Activated CD8-positive, alpha-beta T cell treated with anti-CD3 and anti-CD28 coated beads for 36 hours (primary cell): Measurements from ENCODE around the gene SLC41A1. TPM values are rescaled to one million over a fixed set of nuclear protein-coding genes. Genes with fewer than 3 reads are reported as not detected.

ENCODE experiments used
- ATAC-seq: fragments of 200-7000 bp; cut with Tn5 transposase; one replicate; pipeline ENCODE4 v1.10.0; 2021; ENCODE audit warnings: mild to moderate bottlenecking, moderate library complexity
- CTCF ChIA-PET: fragments of 350-600 bp; sonication (Branson Sonifier 250); formaldehyde crosslinking; loops from one replicate; lab custom pipeline; 2021; ENCODE audit warnings: antibody characterized with exemption; lab: Charles Lee
- POLR2A ChIA-PET: fragments of 350-600 bp; sonication (Branson Sonifier 250); formaldehyde crosslinking; loops from one replicate; lab custom pipeline; 2021; ENCODE audit warnings: antibody characterized with exemption; lab: Charles Lee
- DNase-seq: peaks from one replicate; pipeline ENCODE4 v3.0.0-alpha.2; 2020
- H3K27ac Mint-ChIP-seq: one replicate; pipeline ENCODE4 v1.8.0; 2021; ENCODE audit warnings: mild to moderate bottlenecking, mixed read lengths
- H3K27me3 Mint-ChIP-seq: one replicate; pipeline ENCODE4 v1.8.0; 2021; ENCODE audit warnings: mixed read lengths
- H3K36me3 Mint-ChIP-seq: one replicate; pipeline ENCODE4 v1.8.0; 2021; ENCODE audit warnings: low read depth, mixed read lengths
- H3K4me1 Mint-ChIP-seq: one replicate; pipeline ENCODE4 v1.8.0; 2021; ENCODE audit warnings: low read depth, mixed read lengths
- H3K4me3 Mint-ChIP-seq: one replicate; pipeline ENCODE4 v1.8.0; 2021; ENCODE audit warnings: mild to moderate bottlenecking, moderate library complexity, mixed read lengths
- H3K9me3 Mint-ChIP-seq: one replicate; pipeline ENCODE4 v1.8.0; 2021; ENCODE audit warnings: mixed read lengths
- CTCF ChIP-seq: fragments of 200-600 bp; IDR thresholded peaks from one replicate; pipeline ENCODE4 v1.8.0; 2022; ENCODE audit warnings: antibody characterized with exemption, mild to moderate bottlenecking
- intact Hi-C: fragments of 100-400 bp; cut with micrococcal nuclease; formaldehyde crosslinking; loops from one replicate; pipeline ENCODE4 v1.10.0; 2022
- total RNA-seq, 2 experiments: library from RNA; stranded (reverse); gene quantifications; one replicate each; pipeline ENCODE4 v1.2.3, GENCODE V29; 2021

Gene SLC41A1
- total RNA-seq, 2 experiments from 2014 or later: 33.6 to 35.3 TPM

DNA sequence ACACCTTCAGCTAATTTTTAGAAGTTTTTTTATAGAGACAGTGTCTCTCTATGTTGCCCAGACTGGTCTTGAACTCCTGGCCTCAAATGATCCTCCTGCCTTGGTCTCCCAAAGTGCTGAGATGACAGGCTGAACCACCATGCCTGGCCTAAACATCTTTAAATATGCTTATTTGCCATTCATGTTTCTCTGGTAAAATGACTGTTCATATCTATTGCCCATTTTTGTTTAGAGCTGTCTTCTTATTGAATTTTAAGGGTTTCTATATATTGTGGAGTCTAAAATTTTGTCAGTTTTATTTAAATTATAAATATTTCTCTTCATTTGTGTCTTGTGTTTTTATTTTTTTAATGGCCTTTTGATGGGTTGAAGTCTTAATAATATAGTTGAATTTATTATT, 40.0 kb upstream of the SLC41A1 start:
- intact Hi-C loops: no loop called here
- CTCF ChIA-PET: interaction anchor here (0.9 to 1.0 kb wide), 2 partner anchors 61 to 124 kb away, joined by 3 read pairs; no protein-coding TSS in a partner anchor
- no peak overlapping the region for H3K4me3 Mint-ChIP-seq

DNA sequence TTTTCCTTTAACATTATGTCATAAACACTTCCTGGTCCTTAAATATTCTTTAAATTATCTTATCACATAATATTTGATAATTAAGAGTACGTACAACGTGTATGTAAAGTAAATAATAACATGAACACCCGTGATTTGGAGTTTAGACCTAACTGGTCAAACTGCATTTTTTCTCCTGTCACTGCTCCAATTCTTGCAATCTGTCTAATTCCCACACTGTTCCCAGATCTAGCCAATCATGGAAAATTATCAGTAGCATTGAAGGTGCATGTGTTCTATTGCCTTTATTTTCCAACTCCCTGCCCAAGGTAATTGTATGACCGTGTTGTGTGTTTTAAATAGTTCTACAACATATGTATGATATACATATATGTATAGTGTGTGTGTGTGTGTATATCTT, 39.0 kb upstream of the SLC41A1 start:
- peaks cover 10% of the 10 kb centered on the region for H3K9me3 Mint-ChIP-seq
- H3K27ac Mint-ChIP-seq: no peak overlapping the region
- no peak for TF ChIP-seq CTCF

More for the DNA sequence above, 40.0 kb upstream of the SLC41A1 start:
- Mint-ChIP-seq H3K36me3 (peaks cover 14% of the 10 kb centered on the region), H3K4me1 (peaks cover 14% of the 10 kb centered on the region), H3K27ac (no peak overlapping the region), H3K27me3 (no peaks in the 10 kb centered on the region), H3K9me3 (peaks cover 10% of the 10 kb centered on the region)
- POLR2A ChIA-PET: interaction anchor here (0.9 kb wide), 1 partner anchor 63 kb away, joined by 3 read pairs; no protein-coding TSS in a partner anchor
- no peak for DNase-seq
- no peak for TF ChIP-seq CTCF
- ATAC-seq: no peak

DNA sequence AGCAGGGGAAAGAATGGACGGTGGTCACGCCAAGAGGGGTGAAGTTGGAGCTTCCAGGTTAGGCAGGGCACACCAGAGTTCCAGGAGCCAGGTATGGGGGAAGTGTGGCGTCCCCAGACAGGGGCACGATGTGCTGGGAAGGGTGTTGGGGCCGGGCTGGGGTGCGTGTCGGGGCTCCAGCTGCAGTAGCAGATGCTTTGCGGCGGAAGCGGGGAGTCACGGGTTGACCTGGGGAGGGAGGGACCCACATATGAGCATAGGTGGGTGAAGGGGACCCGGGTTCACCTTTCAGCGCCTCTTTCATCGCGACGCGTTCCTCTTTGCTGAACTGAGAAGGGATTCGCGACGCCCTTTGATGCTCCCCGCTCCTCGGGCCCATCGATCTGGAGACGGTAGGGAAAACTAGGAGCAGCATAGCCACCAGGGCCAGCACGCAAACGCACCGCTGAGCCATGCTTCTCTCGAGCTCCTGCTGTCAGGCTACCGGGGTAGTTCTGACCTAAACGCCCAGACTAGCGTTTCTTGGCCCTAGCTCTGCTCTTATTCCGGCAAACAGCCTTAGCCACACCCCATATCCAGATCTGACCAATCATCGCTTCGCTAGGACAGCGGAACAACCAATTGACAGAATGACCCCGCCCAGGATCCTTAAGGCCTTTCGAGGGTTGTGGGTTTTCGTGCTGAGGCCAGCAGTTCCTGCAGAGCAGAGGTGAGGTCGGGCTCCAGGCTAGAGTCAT, 36.8 kb upstream of the SLC41A1 start, which contains the start of gene PM20D1:
TSS of gene PM20D1 (minus strand) at position 514 of the 737 bp plus-strand sequence. CDS start at position 454, 60 bp downstream.
- ATAC-seq (peak; percentile 98), DNase-seq (peak; percentile 81)
- Mint-ChIP-seq H3K4me3 (peak within 1 kb of the TSS; percentile 76), H3K9me3 (no peaks in the 10 kb centered on the region), H3K36me3 (peaks cover 4% of the 10 kb centered on the region), H3K4me1 (peaks cover 18% of the 10 kb centered on the region), H3K27ac (peak within 1 kb of the TSS; percentile 71), H3K27me3 (no peaks in the 10 kb centered on the region)
- intact Hi-C loops: no loop called here
- ChIA-PET CTCF (interaction anchor here (0.7 to 1.4 kb wide), 5 partner anchors 13 to 190 kb away, joined by 3 to 5 read pairs (median 3); no protein-coding TSS in a partner anchor), POLR2A (no interaction called here)
- TF ChIP-seq CTCF: no peak

More for the DNA sequence above, 39.0 kb upstream of the SLC41A1 start:
- Mint-ChIP-seq H3K4me1 (peaks cover 18% of the 10 kb centered on the region), H3K27me3 (no peaks in the 10 kb centered on the region), H3K36me3 (peaks cover 14% of the 10 kb centered on the region), H3K4me3 (no peak overlapping the region)
- DNase-seq (no peak), ATAC-seq (no peak)
- intact Hi-C loops: no loop called here
- POLR2A ChIA-PET: no interaction called here
- CTCF ChIA-PET: no interaction called here

DNA sequence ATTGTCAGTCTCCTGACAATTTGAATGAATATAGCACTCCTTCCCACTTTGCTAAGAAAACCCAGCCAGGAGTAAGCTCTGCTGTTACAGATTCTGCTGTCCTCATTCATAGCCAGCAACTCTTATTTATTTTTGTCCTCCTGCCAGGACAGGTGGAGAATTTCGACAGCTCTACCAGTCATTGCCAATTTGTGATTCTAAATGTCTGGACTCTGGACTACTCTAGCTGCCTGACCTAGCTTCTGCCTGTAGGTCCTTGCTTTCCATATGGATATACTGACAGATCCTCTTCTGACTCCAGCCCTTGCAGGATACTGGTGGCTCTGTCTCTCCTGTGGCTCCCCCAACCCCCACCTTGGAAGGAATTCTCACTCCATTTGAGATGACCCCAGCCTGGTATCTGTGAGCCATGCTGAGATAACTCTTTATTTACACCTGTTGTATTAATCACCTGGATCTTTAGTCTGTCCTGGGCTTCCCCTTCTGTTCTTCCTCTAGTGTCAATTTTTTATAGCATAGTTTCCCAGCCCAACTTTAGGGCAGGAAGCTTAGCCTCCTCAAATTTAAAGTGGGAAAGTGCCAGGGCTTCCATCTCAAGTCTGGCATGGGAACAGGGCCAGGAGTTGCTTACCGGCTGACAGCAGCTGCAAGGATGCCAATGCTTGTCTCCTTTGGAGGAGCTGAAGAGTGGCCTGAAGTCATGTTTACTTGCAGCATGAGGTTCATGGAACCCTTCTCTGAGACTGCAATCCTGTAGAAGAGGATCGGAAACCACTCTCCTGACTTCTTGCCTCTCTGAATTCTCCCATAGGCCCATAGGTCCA, 30.2 kb upstream of the SLC41A1 start:
- intact Hi-C loops: no loop called here
- Mint-ChIP-seq H3K4me1 (peaks cover 9% of the 10 kb centered on the region), H3K27me3 (no peaks in the 10 kb centered on the region), H3K9me3 (no peaks in the 10 kb centered on the region), H3K36me3 (no peaks in the 10 kb centered on the region), H3K4me3 (no peak overlapping the region), H3K27ac (no peak overlapping the region)
- no peak for DNase-seq
- no peak for ATAC-seq
- TF ChIP-seq CTCF: no peak
- POLR2A ChIA-PET: no interaction called here
- CTCF ChIA-PET: interaction anchor here (0.7 kb wide), 1 partner anchor 51 kb away, joined by 4 read pairs; no protein-coding TSS in a partner anchor
